GM20431 (cell line): ENCODE data around the gene FREM1.

Experiments
- in situ Hi-C: fragments of 300-500 bp; cut with MseI, MboI; formaldehyde crosslinking; loops from one replicate; pipeline ENCODE4 v1.15.0; 2020; ENCODE audit warnings: low sequenced_read_pairs; ENCODE audit not compliant: unreplicated experiment

FREM1 gene

GRCh38 chr9:14911046-14911445 lies 818 bp upstream of the FREM1 start:
- in situ Hi-C loops = no loop called here

- in situ Hi-C loops = no loop called here
Measured at GRCh38 chr9:14909601-14909960, 647 bp downstream of the FREM1 start.

GRCh38 chr9:14909181-14909580 lies 1.0 kb downstream of the FREM1 start:
- in situ Hi-C loops = no loop called here

GRCh38 chr9:14908295-14909180 lies 1.7 kb downstream of the FREM1 start:
- in situ Hi-C loops = no loop called here

GRCh38 chr9:14907696-14908095 lies 2.5 kb downstream of the FREM1 start:
- in situ Hi-C loops = no loop called here

- in situ Hi-C loops = no loop called here
Measured at GRCh38 chr9:14907360-14907685, 2.9 kb downstream of the FREM1 start.

- in situ Hi-C loops = no loop called here
Measured at GRCh38 chr9:14906644-14907359, 3.4 kb downstream of the FREM1 start.

- in situ Hi-C loops = no loop called here
Measured at GRCh38 chr9:14906000-14906399, 4.2 kb downstream of the FREM1 start.

- in situ Hi-C loops = no loop called here
Measured at GRCh38 chr9:14903040-14903439, 7.2 kb downstream of the FREM1 start.

- in situ Hi-C loops = no loop called here
Measured at GRCh38 chr9:14902561-14902960, 7.7 kb downstream of the FREM1 start.

- in situ Hi-C loops = no loop called here
Measured at GRCh38 chr9:14899815-14900193, 10.4 kb downstream of the FREM1 start.

GRCh38 chr9:14899042-14899814 lies 11.0 kb downstream of the FREM1 start:
- in situ Hi-C loops = no loop called here

GRCh38 chr9:14895806-14896205 lies 14.4 kb downstream of the FREM1 start:
- in situ Hi-C loops = no loop called here

- in situ Hi-C loops = no loop called here
Measured at GRCh38 chr9:14893280-14893679, 16.9 kb downstream of the FREM1 start.

GRCh38 chr9:14891332-14891731 lies 18.9 kb downstream of the FREM1 start:
- in situ Hi-C loops = no loop called here

GRCh38 chr9:14889451-14889850 lies 20.8 kb downstream of the FREM1 start:
- in situ Hi-C loops = no loop called here

GRCh38 chr9:14888875-14889274 lies 21.4 kb downstream of the FREM1 start:
- in situ Hi-C loops = no loop called here

- in situ Hi-C loops = no loop called here
Measured at GRCh38 chr9:14888272-14888671, 22.0 kb downstream of the FREM1 start.

GRCh38 chr9:14887149-14887548 lies 23.1 kb downstream of the FREM1 start:
- in situ Hi-C loops = no loop called here

GRCh38 chr9:14883310-14883944 lies 26.8 kb downstream of the FREM1 start:
- in situ Hi-C loops = no loop called here
